PC-3 (cell line): ENCODE measurements around the gene AMPD2. TPM values are rescaled to one million over a fixed set of nuclear protein-coding genes. Genes with fewer than 3 reads are reported as not detected.
A peak's percentile ranks its signal among the peaks of the same experiment; 100 is the strongest.

Experiments
- ATAC-seq: fragments of 200-7000 bp; cut with Tn5 transposase; 2 replicates; pipeline ENCODE4 v1.9.1; 2020; ENCODE audit warnings: mild to moderate bottlenecking, moderate library complexity
- BruUV-seq: library from RNA; stranded (reverse); fragments of 400-500 nt; replicated peaks from 2 replicates; lab custom pipeline; 2021; lab: Mats Ljungman, UMichigan
- CTCF ChIA-PET: fragments of 300-600 bp; sonication (Branson Sonifier 250); formaldehyde crosslinking; loops from one replicate; lab custom pipeline; 2022; ENCODE audit warnings: antibody characterized with exemption; lab: Charles Lee
- POLR2A ChIA-PET: fragments of 300-600 bp; sonication (Branson Sonifier 250); formaldehyde crosslinking; loops from one replicate; lab custom pipeline; 2022; ENCODE audit warnings: antibody characterized with exemption; ENCODE audit not compliant: unreplicated experiment; lab: Charles Lee
- DNase-seq: peaks from one replicate; pipeline ENCODE4 v3.0.0-alpha.2; 2015
- H2AFZ ChIP-seq: fragments of 300-600 bp; sonication (generic); 2 replicates; pipeline ENCODE4 v1.6.0; 2016; ENCODE audit warnings: antibody characterized with exemption, low read length
- H3F3A ChIP-seq: fragments of 300-600 bp; sonication (generic); one replicate; pipeline ENCODE4 v1.6.0; 2017; ENCODE audit warnings: antibody characterized with exemption, low read length, control low read depth, mild to moderate bottlenecking; ENCODE audit not compliant: unreplicated experiment
- H3K27ac ChIP-seq: fragments of 300-600 bp; sonication (generic); 2 replicates; pipeline ENCODE4 v1.5.1; 2016; ENCODE audit warnings: mild to moderate bottlenecking, low read length
- H3K27me3 ChIP-seq: fragments of 300-600 bp; sonication (generic); 2 replicates; pipeline ENCODE4 v1.6.1; 2016; ENCODE audit warnings: low read length, mixed read lengths
- H3K36me3 ChIP-seq: fragments of 300-600 bp; sonication (generic); 2 replicates; pipeline ENCODE4 v1.6.1; 2016; ENCODE audit warnings: low read depth, mixed run types, low read length, mixed read lengths
- H3K4me1 ChIP-seq: fragments of 300-600 bp; sonication (generic); 2 replicates; pipeline ENCODE4 v1.5.1; 2016; ENCODE audit warnings: low read length; ENCODE audit not compliant: insufficient read depth
- H3K4me2 ChIP-seq: fragments of 300-600 bp; sonication (generic); 2 replicates; pipeline ENCODE4 v1.6.0; 2016; ENCODE audit warnings: low read length
- H3K4me3 ChIP-seq: fragments of 300-600 bp; sonication (generic); 2 replicates; pipeline ENCODE4 v1.5.1; 2016; ENCODE audit warnings: mild to moderate bottlenecking, low read length, mixed read lengths
- H3K79me2 ChIP-seq: fragments of 300-600 bp; sonication (generic); 2 replicates; pipeline ENCODE4 v1.6.1; 2017; ENCODE audit warnings: low read length, mixed read lengths
- H3K9ac ChIP-seq: fragments of 300-600 bp; sonication (generic); 2 replicates; pipeline ENCODE4 v1.6.0; 2016; ENCODE audit warnings: mild to moderate bottlenecking, low read length
- H3K9me2 ChIP-seq: fragments of 300-600 bp; sonication (generic); replicated peaks from 2 replicates; pipeline ENCODE4 v1.6.1; 2016; ENCODE audit warnings: mixed run types, low read length, mixed read lengths
- H3K9me3 ChIP-seq: fragments of 300-600 bp; sonication (generic); 2 replicates; pipeline ENCODE4 v1.6.1; 2016; ENCODE audit warnings: low read length, mixed read lengths
- H4K20me1 ChIP-seq: fragments of 300-600 bp; sonication (generic); 2 replicates; pipeline ENCODE4 v1.6.1; 2016; ENCODE audit warnings: low read length, mixed read lengths
- EZH2 ChIP-seq: fragments of 300-600 bp; sonication (generic); IDR thresholded peaks from one replicate; pipeline ENCODE4 v1.6.1; 2017; ENCODE audit warnings: antibody characterized with exemption, mild to moderate bottlenecking, low read length; ENCODE audit not compliant: unreplicated experiment
- EZH2phosphoT487 ChIP-seq: fragments of 300-600 bp; sonication (generic); IDR thresholded peaks from 2 replicates; pipeline ENCODE4 v1.6.1; 2018; ENCODE audit warnings: mild to moderate bottlenecking, antibody characterized with exemption, low read length, borderline replicate concordance
- intact Hi-C: fragments of 100-400 bp; cut with micrococcal nuclease; formaldehyde crosslinking; loops from 2 replicates; pipeline ENCODE4 v1.9.0; 2023
- total RNA-seq: library from RNA; depleted of rRNA; stranded (reverse); fragments of >200 nt; gene quantifications from 2 replicates; pipeline ENCODE4 v1.2.3, GENCODE V29; 2014
- TF ChIP-seq, protein P1 (sequence below): fragments of 300-600 bp; sonication (generic); conservative IDR thresholded peaks from 2 replicates; pipeline ENCODE4 v1.5.1; 2017; ENCODE audit warnings: antibody characterized with exemption, low read depth, mild to moderate bottlenecking, low read length

The AMPD2 gene
- total RNA-seq, 1 experiment from 2014 or later, result 75.3 TPM

DNA sequence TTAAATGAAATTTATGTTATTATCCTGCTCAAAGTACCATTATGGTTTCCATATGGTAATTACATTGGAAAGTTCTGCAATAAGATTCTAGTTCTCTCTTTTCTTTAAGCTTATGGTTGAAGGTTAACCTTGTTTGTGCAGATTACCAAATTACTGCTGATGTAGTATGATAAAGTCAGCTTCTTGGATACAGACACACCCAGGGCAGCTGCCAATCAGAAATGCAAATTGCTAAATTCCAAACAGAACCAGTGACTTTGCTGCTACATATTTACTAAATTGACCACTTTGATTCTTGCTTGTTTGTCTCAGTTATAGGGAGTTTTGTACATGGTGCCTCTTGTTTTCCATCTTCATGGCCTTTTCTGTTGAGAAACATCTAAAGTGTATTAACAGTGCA lies 26.7 kb upstream of the AMPD2 start:
- Histone ChIP-seq H3K4me1 (peaks cover 5% of the 10 kb centered on the region; the same call in 1 of the 2 replicates), H3K4me2 (no peak overlapping the region), H3K79me2 (no peaks in the 10 kb centered on the region), H2AFZ (no peak overlapping the region), H3K27ac (no peak overlapping the region), H3K36me3 (peaks cover 25% of the 10 kb centered on the region; the same call in 1 of the 2 replicates), H4K20me1 (no peaks in the 10 kb centered on the region), H3K9me2 (no peaks in the 10 kb centered on the region), H3K9ac (no peak overlapping the region), H3K4me3 (no peak overlapping the region), H3K9me3 (no peaks in the 10 kb centered on the region), H3K27me3 (no peaks in the 10 kb centered on the region), H3F3A (no peaks in the 10 kb centered on the region)
- POLR2A ChIA-PET, result no interaction called here
- TSS peak; percentile 18 for BruUV-seq
- CTCF ChIA-PET, result no interaction called here
- no peak for ATAC-seq
- no peak for DNase-seq
- TF ChIP-seq EZH2 (no peak), EZH2phosphoT487 (no peak)
- TF ChIP-seq, protein P1, sequence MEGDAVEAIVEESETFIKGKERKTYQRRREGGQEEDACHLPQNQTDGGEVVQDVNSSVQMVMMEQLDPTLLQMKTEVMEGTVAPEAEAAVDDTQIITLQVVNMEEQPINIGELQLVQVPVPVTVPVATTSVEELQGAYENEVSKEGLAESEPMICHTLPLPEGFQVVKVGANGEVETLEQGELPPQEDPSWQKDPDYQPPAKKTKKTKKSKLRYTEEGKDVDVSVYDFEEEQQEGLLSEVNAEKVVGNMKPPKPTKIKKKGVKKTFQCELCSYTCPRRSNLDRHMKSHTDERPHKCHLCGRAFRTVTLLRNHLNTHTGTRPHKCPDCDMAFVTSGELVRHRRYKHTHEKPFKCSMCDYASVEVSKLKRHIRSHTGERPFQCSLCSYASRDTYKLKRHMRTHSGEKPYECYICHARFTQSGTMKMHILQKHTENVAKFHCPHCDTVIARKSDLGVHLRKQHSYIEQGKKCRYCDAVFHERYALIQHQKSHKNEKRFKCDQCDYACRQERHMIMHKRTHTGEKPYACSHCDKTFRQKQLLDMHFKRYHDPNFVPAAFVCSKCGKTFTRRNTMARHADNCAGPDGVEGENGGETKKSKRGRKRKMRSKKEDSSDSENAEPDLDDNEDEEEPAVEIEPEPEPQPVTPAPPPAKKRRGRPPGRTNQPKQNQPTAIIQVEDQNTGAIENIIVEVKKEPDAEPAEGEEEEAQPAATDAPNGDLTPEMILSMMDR, result no peak
- intact Hi-C loops, result no loop called here

DNA sequence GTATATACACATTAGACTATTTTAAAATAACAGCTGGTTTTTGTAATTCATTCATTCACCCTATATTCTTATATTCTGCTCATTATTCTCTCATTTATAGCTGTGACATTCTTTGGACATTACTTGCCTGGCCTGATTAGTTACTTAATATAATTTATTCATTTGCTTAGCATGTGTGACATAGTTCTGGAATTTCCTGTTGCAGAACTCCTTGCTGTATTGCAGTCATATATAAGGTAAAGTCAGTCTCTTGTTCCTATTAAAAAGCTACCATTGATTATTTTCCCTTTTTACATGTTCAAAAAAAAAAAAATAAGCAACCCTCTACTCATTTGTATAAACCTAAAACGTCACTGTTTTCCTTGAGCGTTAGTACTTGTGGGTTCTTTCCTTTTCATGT lies 24.1 kb upstream of the AMPD2 start:
- no TSS peak for BruUV-seq
- intact Hi-C loops, result no loop called here

DNA sequence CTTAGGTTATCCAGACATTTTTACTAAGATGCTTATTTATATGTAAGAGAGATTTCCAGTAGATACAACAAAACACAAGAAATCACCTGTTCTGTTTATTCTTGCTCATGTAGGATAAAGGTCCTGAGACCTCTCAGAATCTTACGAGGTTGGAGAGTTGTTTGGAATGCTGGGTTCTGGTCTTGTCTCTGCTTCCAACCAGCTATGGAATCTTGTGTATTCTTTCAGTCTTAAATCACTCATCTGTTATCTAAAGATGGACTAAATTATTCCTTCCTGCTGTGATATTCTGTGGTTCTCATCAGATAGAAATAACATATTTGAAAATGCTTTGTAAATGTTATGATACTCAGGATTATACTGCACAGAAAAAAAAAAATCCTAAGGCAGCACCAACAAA lies 21.5 kb upstream of the AMPD2 start:
- H3K4me2 ChIP-seq, result no peak overlapping the region
- POLR2A ChIA-PET, result interaction anchor here (0.6 kb wide), 1 partner anchor 27 kb away, joined by 3 read pairs; no protein-coding TSS in a partner anchor
- no peaks in the 10 kb centered on the region for H3K27me3 ChIP-seq
- no peaks in the 10 kb centered on the region for H3F3A ChIP-seq
- TF ChIP-seq EZH2 (no peak), EZH2phosphoT487 (no peak)
- TF ChIP-seq, protein P1, result no peak
- H3K36me3 ChIP-seq, result peaks cover 5% of the 10 kb centered on the region; the same call in 1 of the 2 replicates
- H3K79me2 ChIP-seq, result no peaks in the 10 kb centered on the region
- no peaks in the 10 kb centered on the region for H3K9me3 ChIP-seq
- no peak overlapping the region for H3K27ac ChIP-seq
- no peaks in the 10 kb centered on the region for H3K9me2 ChIP-seq
- BruUV-seq, result no TSS peak
- H3K4me3 ChIP-seq, result no peak overlapping the region
- no peak overlapping the region for H2AFZ ChIP-seq
- DNase-seq (no peak), ATAC-seq (no peak)
- H3K9ac ChIP-seq, result no peak overlapping the region
- intact Hi-C loops, result no loop called here
- no peaks in the 10 kb centered on the region for H4K20me1 ChIP-seq
- CTCF ChIA-PET, result no interaction called here
- H3K4me1 ChIP-seq, result peaks cover 5% of the 10 kb centered on the region; the same call in 1 of the 2 replicates

More for the DNA sequence above, 24.1 kb upstream of the AMPD2 start:
- Histone ChIP-seq H3K9me2 (no peaks in the 10 kb centered on the region), H3K36me3 (peaks cover 13% of the 10 kb centered on the region; the same call in 1 of the 2 replicates), H3K27me3 (no peaks in the 10 kb centered on the region), H2AFZ (no peak overlapping the region), H3F3A (no peaks in the 10 kb centered on the region), H3K9me3 (no peaks in the 10 kb centered on the region), H3K4me3 (no peak overlapping the region), H3K4me2 (no peak overlapping the region), H3K4me1 (peaks cover 5% of the 10 kb centered on the region; the same call in 1 of the 2 replicates), H3K9ac (no peak overlapping the region), H3K79me2 (no peaks in the 10 kb centered on the region), H3K27ac (no peak overlapping the region), H4K20me1 (no peaks in the 10 kb centered on the region)
- ATAC-seq, result no peak
- TF ChIP-seq EZH2 (no peak), EZH2phosphoT487 (no peak)
- TF ChIP-seq, protein P1, result no peak
- DNase-seq, result no peak
- CTCF ChIA-PET, result no interaction called here
- POLR2A ChIA-PET, result no interaction called here
